T-helper 2 cell treated with Interferon-gamma antibody and Interleukin-4, amounts not matched to agents 5 μg/mL and 100 μg/mL, for 36 hours (primary cell): ENCODE data around the gene RIMS1.

Experiments used
- DNase-seq: peaks from one replicate; pipeline ENCODE4 v3.0.0; 2021; ENCODE audit warnings: low spot score
- H3K27ac Mint-ChIP-seq: one replicate; pipeline ENCODE4 v1.8.0; 2021; ENCODE audit warnings: mild to moderate bottlenecking, mixed read lengths
- H3K27me3 Mint-ChIP-seq: one replicate; pipeline ENCODE4 v1.8.0; 2021; ENCODE audit warnings: low read depth, mixed read lengths
- H3K36me3 Mint-ChIP-seq: one replicate; pipeline ENCODE4 v1.8.0; 2021; ENCODE audit warnings: low read depth, mixed read lengths
- H3K4me1 Mint-ChIP-seq: one replicate; pipeline ENCODE4 v1.8.0; 2021; ENCODE audit warnings: low read depth, mixed read lengths
- H3K4me3 Mint-ChIP-seq: one replicate; pipeline ENCODE4 v1.8.0; 2022; ENCODE audit warnings: mild to moderate bottlenecking, moderate library complexity, mixed read lengths
- H3K9me3 Mint-ChIP-seq: one replicate; pipeline ENCODE4 v1.8.0; 2021; ENCODE audit warnings: mixed read lengths

Gene RIMS1

GRCh38 chr6:72094506-72094905 lies 208.2 kb downstream of the RIMS1 start:
- Mint-ChIP-seq H3K4me3 (no peak overlapping the region), H3K9me3 (no peaks in the 10 kb centered on the region), H3K27me3 (no peaks in the 10 kb centered on the region), H3K4me1 (no peaks in the 10 kb centered on the region), H3K27ac (no peak overlapping the region), H3K36me3 (no peaks in the 10 kb centered on the region)
- DNase-seq: no peak

GRCh38 chr6:72102561-72102960 lies 216.2 kb downstream of the RIMS1 start:
- no peaks in the 10 kb centered on the region for H3K27me3 Mint-ChIP-seq
- DNase-seq: no peak

GRCh38 chr6:72111611-72112010 lies 225.3 kb downstream of the RIMS1 start:
- H3K27ac Mint-ChIP-seq: no peak overlapping the region
- H3K9me3 Mint-ChIP-seq: no peaks in the 10 kb centered on the region
- no peaks in the 10 kb centered on the region for H3K4me1 Mint-ChIP-seq
- H3K36me3 Mint-ChIP-seq: no peaks in the 10 kb centered on the region
- no peak overlapping the region for H3K4me3 Mint-ChIP-seq
- no peak for DNase-seq
- no peaks in the 10 kb centered on the region for H3K27me3 Mint-ChIP-seq

More at GRCh38 chr6:72102561-72102960, 216.2 kb downstream of the RIMS1 start:
- H3K36me3 Mint-ChIP-seq: no peaks in the 10 kb centered on the region
- no peak overlapping the region for H3K4me3 Mint-ChIP-seq
- H3K9me3 Mint-ChIP-seq: no peaks in the 10 kb centered on the region
- no peak overlapping the region for H3K27ac Mint-ChIP-seq
- no peaks in the 10 kb centered on the region for H3K4me1 Mint-ChIP-seq

GRCh38 chr6:72130327-72130726 lies 244.0 kb downstream of the RIMS1 start:
- Mint-ChIP-seq H3K4me1 (no peaks in the 10 kb centered on the region), H3K27me3 (no peaks in the 10 kb centered on the region), H3K4me3 (no peak overlapping the region), H3K27ac (no peak overlapping the region), H3K36me3 (no peaks in the 10 kb centered on the region), H3K9me3 (no peaks in the 10 kb centered on the region)
- DNase-seq: no peak

- H3K36me3 Mint-ChIP-seq: no peaks in the 10 kb centered on the region
- H3K4me3 Mint-ChIP-seq: no peak overlapping the region
- H3K27ac Mint-ChIP-seq: no peak overlapping the region
- DNase-seq: no peak
- H3K9me3 Mint-ChIP-seq: no peaks in the 10 kb centered on the region
- no peaks in the 10 kb centered on the region for H3K27me3 Mint-ChIP-seq
- H3K4me1 Mint-ChIP-seq: no peaks in the 10 kb centered on the region
Measured at GRCh38 chr6:72132427-72132826, 246.1 kb downstream of the RIMS1 start.

GRCh38 chr6:72132851-72133250 lies 246.5 kb downstream of the RIMS1 start:
- H3K4me1 Mint-ChIP-seq: no peaks in the 10 kb centered on the region
- no peak for DNase-seq

GRCh38 chr6:72133324-72133723 lies 247.0 kb downstream of the RIMS1 start:
- no peaks in the 10 kb centered on the region for H3K27me3 Mint-ChIP-seq
- no peaks in the 10 kb centered on the region for H3K9me3 Mint-ChIP-seq
- no peak overlapping the region for H3K27ac Mint-ChIP-seq
- no peak for DNase-seq
- H3K36me3 Mint-ChIP-seq: no peaks in the 10 kb centered on the region
- H3K4me1 Mint-ChIP-seq: no peaks in the 10 kb centered on the region
- no peak overlapping the region for H3K4me3 Mint-ChIP-seq

More at GRCh38 chr6:72132851-72133250, 246.5 kb downstream of the RIMS1 start:
- H3K9me3 Mint-ChIP-seq: no peaks in the 10 kb centered on the region
- no peak overlapping the region for H3K27ac Mint-ChIP-seq
- no peak overlapping the region for H3K4me3 Mint-ChIP-seq
- H3K36me3 Mint-ChIP-seq: no peaks in the 10 kb centered on the region
- H3K27me3 Mint-ChIP-seq: no peaks in the 10 kb centered on the region

- Mint-ChIP-seq H3K4me1 (no peaks in the 10 kb centered on the region), H3K4me3 (no peak overlapping the region), H3K36me3 (no peaks in the 10 kb centered on the region), H3K27me3 (no peaks in the 10 kb centered on the region), H3K27ac (no peak overlapping the region), H3K9me3 (no peaks in the 10 kb centered on the region)
- no peak for DNase-seq
Measured at GRCh38 chr6:72140795-72141194, 254.4 kb downstream of the RIMS1 start.

- Mint-ChIP-seq H3K27me3 (no peaks in the 10 kb centered on the region), H3K36me3 (no peaks in the 10 kb centered on the region), H3K4me1 (no peaks in the 10 kb centered on the region), H3K9me3 (peaks cover 7% of the 10 kb centered on the region), H3K4me3 (no peak overlapping the region), H3K27ac (no peak overlapping the region)
- DNase-seq: no peak
Measured at GRCh38 chr6:72149715-72150114, 263.4 kb downstream of the RIMS1 start.

- Mint-ChIP-seq H3K36me3 (no peaks in the 10 kb centered on the region), H3K4me1 (no peaks in the 10 kb centered on the region), H3K9me3 (peaks cover 6% of the 10 kb centered on the region), H3K27me3 (no peaks in the 10 kb centered on the region), H3K4me3 (no peak overlapping the region), H3K27ac (no peak overlapping the region)
- DNase-seq: no peak
Measured at GRCh38 chr6:72151742-72152141, 265.4 kb downstream of the RIMS1 start.

- Mint-ChIP-seq H3K4me3 (no peak overlapping the region), H3K36me3 (no peaks in the 10 kb centered on the region)
Measured at GRCh38 chr6:72175916-72176315, 289.6 kb downstream of the RIMS1 start.

GRCh38 chr6:72182337-72183246 lies 296.2 kb downstream of the RIMS1 start:
- peaks cover 4% of the 10 kb centered on the region for H3K4me1 Mint-ChIP-seq
- peak overlapping the region; percentile 47 for H3K4me3 Mint-ChIP-seq
- no peak overlapping the region for H3K27ac Mint-ChIP-seq
- peaks cover 1% of the 10 kb centered on the region for H3K36me3 Mint-ChIP-seq
- peaks cover 36% of the 10 kb centered on the region for H3K27me3 Mint-ChIP-seq
- no peaks in the 10 kb centered on the region for H3K9me3 Mint-ChIP-seq
- no peak for DNase-seq

More at GRCh38 chr6:72175916-72176315, 289.6 kb downstream of the RIMS1 start:
- H3K9me3 Mint-ChIP-seq: no peaks in the 10 kb centered on the region
- no peak overlapping the region for H3K27ac Mint-ChIP-seq
- H3K4me1 Mint-ChIP-seq: no peaks in the 10 kb centered on the region
- no peak for DNase-seq
- peaks cover 7% of the 10 kb centered on the region for H3K27me3 Mint-ChIP-seq

GRCh38 chr6:72203983-72204382 lies 317.6 kb downstream of the RIMS1 start:
- Mint-ChIP-seq H3K4me1 (no peaks in the 10 kb centered on the region), H3K36me3 (no peaks in the 10 kb centered on the region), H3K27me3 (no peaks in the 10 kb centered on the region), H3K4me3 (no peak overlapping the region), H3K9me3 (no peaks in the 10 kb centered on the region), H3K27ac (no peak overlapping the region)
- DNase-seq: no peak

- no peaks in the 10 kb centered on the region for H3K36me3 Mint-ChIP-seq
- H3K27me3 Mint-ChIP-seq: no peaks in the 10 kb centered on the region
- no peaks in the 10 kb centered on the region for H3K4me1 Mint-ChIP-seq
- H3K9me3 Mint-ChIP-seq: no peaks in the 10 kb centered on the region
- H3K4me3 Mint-ChIP-seq: no peak overlapping the region
- H3K27ac Mint-ChIP-seq: no peak overlapping the region
- no peak for DNase-seq
Measured at GRCh38 chr6:72205500-72205899, 319.1 kb downstream of the RIMS1 start.

GRCh38 chr6:72206606-72207005 lies 320.3 kb downstream of the RIMS1 start:
- no peaks in the 10 kb centered on the region for H3K4me1 Mint-ChIP-seq
- H3K27me3 Mint-ChIP-seq: no peaks in the 10 kb centered on the region
- no peak overlapping the region for H3K27ac Mint-ChIP-seq
- no peaks in the 10 kb centered on the region for H3K36me3 Mint-ChIP-seq
- no peak for DNase-seq
- no peaks in the 10 kb centered on the region for H3K9me3 Mint-ChIP-seq
- no peak overlapping the region for H3K4me3 Mint-ChIP-seq
